HepG2 (cell line): ENCODE data around the gene CORO7. TPM values are rescaled to one million over a fixed set of nuclear protein-coding genes. Genes with fewer than 3 reads are reported as not detected.
A peak's percentile ranks its signal among the peaks of the same experiment; 100 is the strongest.

Experiments used
- AHDC1 ChIP-seq: sonication (generic); formaldehyde crosslinking; IDR thresholded peaks from 2 replicates; pipeline ENCODE4 v1.5.1; 2020; ENCODE audit warnings: mild to moderate bottlenecking, missing genetic modification reagents, borderline replicate concordance
- BRCA1 ChIP-seq: sonication (generic); formaldehyde crosslinking; IDR thresholded peaks from 2 replicates; pipeline ENCODE4 v1.4.0; 2020; ENCODE audit warnings: missing genetic modification reagents
- CHD4 ChIP-seq: fragments of 200-600 bp; sonication (generic); IDR thresholded peaks from 2 replicates; pipeline ENCODE4 v1.7.0; 2017; ENCODE audit warnings: mild to moderate bottlenecking, low read length, borderline replicate concordance
- GZF1 ChIP-seq: sonication (generic); formaldehyde crosslinking; IDR thresholded peaks from 2 replicates; pipeline ENCODE4 v1.5.1; 2020; ENCODE audit warnings: mild to moderate bottlenecking, missing genetic modification reagents
- HDAC6 ChIP-seq: fragments of 200-600 bp; sonication (generic); IDR thresholded peaks from 2 replicates; pipeline ENCODE4 v1.7.0; 2017; ENCODE audit warnings: mild to moderate bottlenecking, antibody characterized with exemption, low read length, low read depth
- IRF2 ChIP-seq: IDR thresholded peaks from 2 replicates; pipeline ENCODE4 v1.6.1; 2018; ENCODE audit warnings: missing genetic modification reagents, missing compliant biosample characterization
- JUNB ChIP-seq: sonication (generic); formaldehyde crosslinking; IDR thresholded peaks from 2 replicates; pipeline ENCODE4 v1.8.0; 2022; ENCODE audit warnings: missing genetic modification reagents, mild to moderate bottlenecking, borderline replicate concordance
- PBX2 ChIP-seq: IDR thresholded peaks from 2 replicates; pipeline ENCODE4 v1.6.1; 2016; ENCODE audit warnings: control low read depth
- TFE3 ChIP-seq: IDR thresholded peaks from 2 replicates; pipeline ENCODE4 v1.6.1; 2016
- TRIM22 ChIP-seq: fragments of 450-650 bp; IDR thresholded peaks from 2 replicates; pipeline ENCODE4 v1.6.1; 2017
- ZNF281 ChIP-seq: sonication (generic); formaldehyde crosslinking; IDR thresholded peaks from 2 replicates; pipeline ENCODE4 v1.4.0; 2020; ENCODE audit warnings: missing genetic modification reagents, borderline replicate concordance
- ZNF296 ChIP-seq: sonication (generic); formaldehyde crosslinking; conservative IDR thresholded peaks from 2 replicates; pipeline ENCODE4 v1.5.0; 2020; ENCODE audit warnings: mild to moderate bottlenecking, missing genetic modification reagents
- ZNF513 ChIP-seq: sonication (generic); formaldehyde crosslinking; conservative IDR thresholded peaks from 2 replicates; pipeline ENCODE4 v1.5.0; 2020; ENCODE audit warnings: missing genetic modification reagents
- polyA plus RNA-seq, 8 experiments: library from polyadenylated mRNA; depleted of rRNA in 3 of 8; stranded (reverse) in 7 of 8; unstranded in 1 of 8; fragments of >200 nt; fragmentation: Illumina TruSeq in 4 of 8; extraction: Trizol in 4 of 8; gene quantifications; 2 replicates each; pipeline versions ENCODE4 v1.2.1 to v1.2.3, GENCODE V29; 2011 to 2016; ENCODE audit warnings: low read depth in 4 of 8, missing spikeins in 1 of 8, mixed read lengths in 1 of 8; ENCODE audit not compliant: insufficient read depth in 1 of 8
- total RNA-seq, 5 experiments: library from RNA; depleted of rRNA; stranded (reverse); fragments of >200 nt; fragmentation: Illumina TruSeq; extraction: Trizol; gene quantifications; 2 replicates each; pipeline ENCODE4 v1.2.3, GENCODE V29; 2016; ENCODE audit warnings: low read depth in 1 of 5

The CORO7 gene
- total and polyA plus RNA-seq, 2 of the 13 experiments (the other 11 are each of a cell fraction or from before 2014, with no cell fraction given) = 9.9 to 14.3 TPM

- peak; percentile 16 for TF ChIP-seq TFE3 (CRISPR knock-in tag)
- no peak for TF ChIP-seq CHD4
- TF ChIP-seq HDAC6 = no peak
- no peak for TF ChIP-seq AHDC1 (CRISPR knock-in tag)
- TF ChIP-seq TRIM22 = no peak
- TF ChIP-seq GZF1 (CRISPR knock-in tag) = peak; percentile 34; the same call in 1 of the 2 replicates
- TF ChIP-seq BRCA1 (CRISPR knock-in tag) = 0 out of 2 replicates have a peak, but pooled peaks have one; percentile 33
- TF ChIP-seq ZNF281 (CRISPR knock-in tag) = peak; percentile 55; the same call in 1 of the 2 replicates
- TF ChIP-seq ZNF296 = no peak
- no peak for TF ChIP-seq JUNB (CRISPR knock-in tag)
- peak; percentile 53; the same call in 1 of the 2 replicates for TF ChIP-seq IRF2 (CRISPR knock-in tag)
- 0 out of 2 replicates have a peak, but pooled peaks have one; percentile 12 for TF ChIP-seq ZNF513
- no peak for TF ChIP-seq PBX2 (CRISPR knock-in tag)
These were observed 45.1 kb upstream of the CORO7 start (continued) for GRCh38 chr16:4461250-4462085.
